ENCODE measurements around the gene FHIT. TPM values are rescaled to one million over a fixed set of nuclear protein-coding genes. Genes with fewer than 3 reads are reported as not detected.

The FHIT gene
- total and polyA plus RNA-seq, 7 donors: 2.4 to 10.2 (median 6.1) TPM

- intact Hi-C loops (cut with DNase I): no loop called here
- H3K9me3 ChIP-seq: no peaks in the 10 kb centered on the region
- no peak for DNase-seq
- H3K27me3 ChIP-seq: no peaks in the 10 kb centered on the region
- 95 to 99% methylated on average over 2 of the region's 2 CpGs for WGBS, 2 donors
- TF ChIP-seq, protein P1, sequence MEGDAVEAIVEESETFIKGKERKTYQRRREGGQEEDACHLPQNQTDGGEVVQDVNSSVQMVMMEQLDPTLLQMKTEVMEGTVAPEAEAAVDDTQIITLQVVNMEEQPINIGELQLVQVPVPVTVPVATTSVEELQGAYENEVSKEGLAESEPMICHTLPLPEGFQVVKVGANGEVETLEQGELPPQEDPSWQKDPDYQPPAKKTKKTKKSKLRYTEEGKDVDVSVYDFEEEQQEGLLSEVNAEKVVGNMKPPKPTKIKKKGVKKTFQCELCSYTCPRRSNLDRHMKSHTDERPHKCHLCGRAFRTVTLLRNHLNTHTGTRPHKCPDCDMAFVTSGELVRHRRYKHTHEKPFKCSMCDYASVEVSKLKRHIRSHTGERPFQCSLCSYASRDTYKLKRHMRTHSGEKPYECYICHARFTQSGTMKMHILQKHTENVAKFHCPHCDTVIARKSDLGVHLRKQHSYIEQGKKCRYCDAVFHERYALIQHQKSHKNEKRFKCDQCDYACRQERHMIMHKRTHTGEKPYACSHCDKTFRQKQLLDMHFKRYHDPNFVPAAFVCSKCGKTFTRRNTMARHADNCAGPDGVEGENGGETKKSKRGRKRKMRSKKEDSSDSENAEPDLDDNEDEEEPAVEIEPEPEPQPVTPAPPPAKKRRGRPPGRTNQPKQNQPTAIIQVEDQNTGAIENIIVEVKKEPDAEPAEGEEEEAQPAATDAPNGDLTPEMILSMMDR (IDR thresholded peaks at IDR 0.05): no peak
- TF ChIP-seq POLR2A (IDR thresholded peaks at IDR 0.05) (no peak), POLR2AphosphoS5 (IDR thresholded peaks at IDR 0.05) (no peak), EP300 (IDR thresholded peaks at IDR 0.05) (no peak)
- H3K4me1 ChIP-seq: no peaks in the 10 kb centered on the region
- no peak overlapping the region for H3K27ac ChIP-seq
- H3K4me3 ChIP-seq: no peak overlapping the region
- no peaks in the 10 kb centered on the region for H3K36me3 ChIP-seq
Observed at GRCh38 chr3:60919296-60919695, 332.0 kb downstream of the FHIT start.

DNA sequence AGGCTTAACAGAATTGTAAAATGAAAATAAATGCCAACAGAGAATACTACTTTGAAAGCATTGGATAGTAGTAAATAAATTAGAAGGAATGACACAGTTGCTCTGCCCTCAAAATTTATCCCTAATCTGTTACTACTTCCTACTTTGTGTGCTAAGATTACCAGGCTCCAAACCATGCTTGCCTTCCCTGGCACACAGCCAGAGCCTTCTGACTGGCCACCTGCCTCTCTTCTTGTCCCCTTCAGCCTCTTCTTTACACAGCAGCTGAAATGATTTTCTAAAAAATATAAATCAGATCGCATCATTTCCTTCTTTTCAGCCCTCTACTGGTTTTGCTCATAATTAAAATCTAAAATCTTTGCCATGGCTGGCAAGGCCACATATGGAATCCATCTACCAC lies 334.1 kb downstream of the FHIT start:
- H3K36me3 ChIP-seq: no peaks in the 10 kb centered on the region
- H3K4me3 ChIP-seq: no peak overlapping the region
- DNase-seq: no peak
- 38 to 83% methylated on average over 1 of the region's 1 CpG for WGBS, 2 donors
- no peak overlapping the region for H3K27ac ChIP-seq
- no peaks in the 10 kb centered on the region for H3K4me1 ChIP-seq
- no peaks in the 10 kb centered on the region for H3K27me3 ChIP-seq
- no peaks in the 10 kb centered on the region for H3K9me3 ChIP-seq
- intact Hi-C loops (cut with DNase I): no loop called here
- TF ChIP-seq, protein P1 (IDR thresholded peaks at IDR 0.05): no peak
- TF ChIP-seq POLR2AphosphoS5 (IDR thresholded peaks at IDR 0.05) (no peak), POLR2A (IDR thresholded peaks at IDR 0.05) (no peak), EP300 (IDR thresholded peaks at IDR 0.05) (no peak)

- no peak for TF ChIP-seq POLR2A (IDR thresholded peaks at IDR 0.05)
- intact Hi-C loops (cut with DNase I): no loop called here
- H3K36me3 ChIP-seq: no peaks in the 10 kb centered on the region
- no peak overlapping the region for H3K27ac ChIP-seq
- H3K4me1 ChIP-seq: no peaks in the 10 kb centered on the region
- 83 to 93% methylated on average over 4 of the region's 4 CpGs for WGBS, 2 donors
- H3K4me3 ChIP-seq: no peak overlapping the region
- no peaks in the 10 kb centered on the region for H3K27me3 ChIP-seq
- no peaks in the 10 kb centered on the region for H3K9me3 ChIP-seq
- DNase-seq: no peak
Observed at GRCh38 chr3:60916546-60916945, 334.7 kb downstream of the FHIT start.

GRCh38 chr3:60913474-60913873 lies 337.8 kb downstream of the FHIT start:
- TF ChIP-seq POLR2AphosphoS5 (IDR thresholded peaks at IDR 0.05) (no peak), POLR2A (IDR thresholded peaks at IDR 0.05) (no peak), EP300 (IDR thresholded peaks at IDR 0.05) (no peak)
- TF ChIP-seq, protein P1 (IDR thresholded peaks at IDR 0.05): no peak
- Histone ChIP-seq H3K4me1 (no peaks in the 10 kb centered on the region), H3K27me3 (no peaks in the 10 kb centered on the region), H3K27ac (no peak overlapping the region), H3K4me3 (no peak overlapping the region), H3K36me3 (no peaks in the 10 kb centered on the region), H3K9me3 (no peaks in the 10 kb centered on the region)
- 96 to 98% methylated on average over 1 of the region's 1 CpG for WGBS, 2 donors
- intact Hi-C loops (cut with DNase I): no loop called here
- no peak for DNase-seq

- intact Hi-C loops (cut with DNase I): no loop called here
- H3K27me3 ChIP-seq: no peaks in the 10 kb centered on the region
Observed at GRCh38 chr3:60912876-60913275, 338.4 kb downstream of the FHIT start.

More at GRCh38 chr3:60912876-60913275, 338.4 kb downstream of the FHIT start:
- Histone ChIP-seq H3K9me3 (no peaks in the 10 kb centered on the region), H3K27ac (no peak overlapping the region), H3K4me3 (no peak overlapping the region), H3K36me3 (no peaks in the 10 kb centered on the region), H3K4me1 (no peaks in the 10 kb centered on the region)
- DNase-seq: no peak
- TF ChIP-seq POLR2AphosphoS5 (IDR thresholded peaks at IDR 0.05) (no peak), POLR2A (IDR thresholded peaks at IDR 0.05) (no peak), EP300 (IDR thresholded peaks at IDR 0.05) (no peak)
- TF ChIP-seq, protein P1 (IDR thresholded peaks at IDR 0.05): no peak
- 65 to 75% methylated on average over 1 of the region's 1 CpG for WGBS, 2 donors
